Activated B cell treated with CpG ODN at 0.5 μM for 24 hours (primary cell): Measurements from ENCODE around the gene NCL. TPM values are rescaled to one million over a fixed set of nuclear protein-coding genes. Genes with fewer than 3 reads are reported as not detected.

Source experiments
- ATAC-seq: fragments of 200-7000 bp; cut with Tn5 transposase; one replicate; pipeline ENCODE4 v1.10.0; 2021; ENCODE audit warnings: low read depth, mild to moderate bottlenecking, moderate library complexity
- CTCF ChIA-PET: fragments of 350-600 bp; sonication (Branson Sonifier 250); formaldehyde crosslinking; loops from one replicate; lab custom pipeline; 2021; ENCODE audit warnings: antibody characterized with exemption; lab: Charles Lee
- POLR2A ChIA-PET: fragments of 350-600 bp; sonication (Branson Sonifier 250); formaldehyde crosslinking; loops from one replicate; lab custom pipeline; 2021; ENCODE audit warnings: antibody characterized with exemption; lab: Charles Lee
- DNase-seq: peaks from one replicate; pipeline ENCODE4 v3.0.0; 2022
- H3K27ac Mint-ChIP-seq: one replicate; pipeline ENCODE4 v1.8.0; 2020; ENCODE audit warnings: mixed read lengths
- H3K27me3 Mint-ChIP-seq: one replicate; pipeline ENCODE4 v1.8.0; 2021; ENCODE audit warnings: mixed read lengths
- H3K36me3 Mint-ChIP-seq: one replicate; pipeline ENCODE4 v1.8.0; 2021; ENCODE audit warnings: low read depth, mixed read lengths
- H3K4me1 Mint-ChIP-seq: one replicate; pipeline ENCODE4 v1.8.0; 2021; ENCODE audit warnings: mixed read lengths
- H3K4me3 Mint-ChIP-seq: one replicate; pipeline ENCODE4 v1.8.0; 2020; ENCODE audit warnings: mild to moderate bottlenecking, mixed read lengths
- H3K9me3 Mint-ChIP-seq: one replicate; pipeline ENCODE4 v1.8.0; 2020; ENCODE audit warnings: mixed read lengths
- CTCF ChIP-seq: fragments of 200-600 bp; IDR thresholded peaks from one replicate; pipeline ENCODE4 v1.8.0; 2022; ENCODE audit warnings: antibody characterized with exemption, mild to moderate bottlenecking
- intact Hi-C: fragments of 100-400 bp; cut with micrococcal nuclease; formaldehyde crosslinking; loops from one replicate; pipeline ENCODE4 v1.15.1; 2024
- total RNA-seq: library from RNA; stranded (reverse); gene quantifications from 2 replicates; pipeline ENCODE4 v1.2.3, GENCODE V29; 2022

NCL gene
- total RNA-seq, 1 donor from 2014 or later: 693 TPM

- intact Hi-C loops: no loop called here
- TF ChIP-seq CTCF: no peak
- no peaks in the 10 kb centered on the region for H3K36me3 Mint-ChIP-seq
- DNase-seq (no peak), ATAC-seq (no peak)
- no peak overlapping the region for H3K4me3 Mint-ChIP-seq
- no peaks in the 10 kb centered on the region for H3K9me3 Mint-ChIP-seq
- POLR2A ChIA-PET: no interaction called here
- no peak overlapping the region for H3K27ac Mint-ChIP-seq
- H3K4me1 Mint-ChIP-seq: no peaks in the 10 kb centered on the region
- H3K27me3 Mint-ChIP-seq: no peaks in the 10 kb centered on the region
- CTCF ChIA-PET: no interaction called here
These were observed 33.4 kb upstream of the NCL start for GRCh38 chr2:231497651-231498050.

- intact Hi-C loops: no loop called here
- no peak for ATAC-seq
- H3K4me1 Mint-ChIP-seq: no peaks in the 10 kb centered on the region
- CTCF ChIA-PET: no interaction called here
- POLR2A ChIA-PET: no interaction called here
- no peak for DNase-seq
- no peak for TF ChIP-seq CTCF
- H3K9me3 Mint-ChIP-seq: no peaks in the 10 kb centered on the region
- no peaks in the 10 kb centered on the region for H3K27me3 Mint-ChIP-seq
- H3K4me3 Mint-ChIP-seq: no peak overlapping the region
- no peaks in the 10 kb centered on the region for H3K36me3 Mint-ChIP-seq
- H3K27ac Mint-ChIP-seq: no peak overlapping the region
These were observed 30.4 kb upstream of the NCL start for GRCh38 chr2:231494669-231495068.

DNA sequence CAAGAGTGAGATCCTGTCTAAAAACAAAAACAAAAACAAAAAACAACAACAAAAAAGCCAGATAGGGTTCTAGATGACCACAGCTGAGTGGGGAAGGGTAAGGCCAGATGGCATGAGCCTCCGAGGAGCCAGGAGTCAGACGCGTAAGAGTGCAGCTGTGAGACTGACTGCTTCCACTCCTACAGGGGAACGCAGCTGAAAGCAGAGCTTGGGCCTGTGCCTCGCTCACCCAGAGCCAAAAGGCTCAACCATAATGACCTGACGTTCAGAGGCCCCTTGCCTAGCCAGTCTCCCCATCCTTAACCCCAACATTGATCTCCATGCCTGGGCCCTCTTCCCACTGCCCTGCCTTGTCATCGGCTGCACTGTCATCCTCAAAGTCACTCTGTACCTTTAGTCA lies 26.5 kb upstream of the NCL start:
- no peaks in the 10 kb centered on the region for H3K9me3 Mint-ChIP-seq
- no peak overlapping the region for H3K27ac Mint-ChIP-seq
- ChIA-PET CTCF (interaction anchor here (1.0 to 1.5 kb wide), 2 partner anchors 9 to 68 kb away, joined by 3 to 5 read pairs; no protein-coding TSS in a partner anchor), POLR2A (interaction anchor here (1.1 kb wide), 1 partner anchor 27 kb away, joined by 3 read pairs; the partner anchor contains the start of gene NCL)
- no peaks in the 10 kb centered on the region for H3K36me3 Mint-ChIP-seq
- ATAC-seq (no peak), DNase-seq (no peak)
- intact Hi-C loops: no loop called here
- TF ChIP-seq CTCF: no peak
- no peaks in the 10 kb centered on the region for H3K4me1 Mint-ChIP-seq
- no peak overlapping the region for H3K4me3 Mint-ChIP-seq
- H3K27me3 Mint-ChIP-seq: peaks cover 2% of the 10 kb centered on the region

- DNase-seq (no peak), ATAC-seq (no peak)
- TF ChIP-seq CTCF: no peak
These were observed 25.7 kb upstream of the NCL start for GRCh38 chr2:231489990-231490389.

GRCh38 chr2:231488331-231488730 lies 24.0 kb upstream of the NCL start:
- CTCF ChIA-PET: interaction anchor here (1.1 to 1.4 kb wide), 2 partner anchors 13 to 24 kb away, joined by 3 read pairs; partner anchors contain the start of gene NCL
- H3K9me3 Mint-ChIP-seq: no peaks in the 10 kb centered on the region
- intact Hi-C loops: no loop called here
- H3K36me3 Mint-ChIP-seq: no peaks in the 10 kb centered on the region
- TF ChIP-seq CTCF: no peak
- H3K27me3 Mint-ChIP-seq: peaks cover 2% of the 10 kb centered on the region
- no peak overlapping the region for H3K4me3 Mint-ChIP-seq
- POLR2A ChIA-PET: no interaction called here
- DNase-seq (no peak), ATAC-seq (no peak)
- H3K27ac Mint-ChIP-seq: no peak overlapping the region
- peaks cover 2% of the 10 kb centered on the region for H3K4me1 Mint-ChIP-seq

More at GRCh38 chr2:231489990-231490389, 25.7 kb upstream of the NCL start:
- intact Hi-C loops: no loop called here
- Mint-ChIP-seq H3K36me3 (no peaks in the 10 kb centered on the region), H3K27ac (no peak overlapping the region), H3K4me1 (no peaks in the 10 kb centered on the region), H3K27me3 (peaks cover 2% of the 10 kb centered on the region), H3K9me3 (no peaks in the 10 kb centered on the region), H3K4me3 (no peak overlapping the region)
- ChIA-PET POLR2A (interaction anchor here (1.1 kb wide), 1 partner anchor 26 kb away, joined by 3 read pairs; the partner anchor contains the start of gene NCL), CTCF (interaction anchor here (1.0 to 1.5 kb wide), 2 partner anchors 9 to 68 kb away, joined by 3 to 5 read pairs; no protein-coding TSS in a partner anchor)
